Measurements from ENCODE around the gene RTN4R.

- no peak for TF ChIP-seq CTCF (conservative IDR thresholded peaks at IDR 0.05; ENCODE audit: low read depth, low read length)
- no peak for TF ChIP-seq EZH2phosphoT487 (IDR thresholded peaks at IDR 0.05; ENCODE audit: borderline replicate concordance, low read length)
- TF ChIP-seq EZH2 (IDR thresholded peaks at IDR 0.05; ENCODE audit: low read length, unreplicated experiment), result no peak
Measured at GRCh38 chr22:20248461-20248978, 19.6 kb downstream of the RTN4R start.

All from PC-3 (cell line).